HG03159 (cell line): ENCODE results near the gene EDC4.
"Not testable (repeated sequence)": the region's sequence is repeated elsewhere in the genome, so short reads cannot be mapped to it uniquely, and the experiment has no call there.

Source experiments
- ATAC-seq: cut with Tn5 transposase; IDR thresholded peaks from one replicate; pipeline ENCODE4 v1.9.1; 2021; ENCODE audit warnings: mild to moderate bottlenecking, moderate library complexity; ENCODE audit not compliant: unreplicated experiment

Gene EDC4

DNA sequence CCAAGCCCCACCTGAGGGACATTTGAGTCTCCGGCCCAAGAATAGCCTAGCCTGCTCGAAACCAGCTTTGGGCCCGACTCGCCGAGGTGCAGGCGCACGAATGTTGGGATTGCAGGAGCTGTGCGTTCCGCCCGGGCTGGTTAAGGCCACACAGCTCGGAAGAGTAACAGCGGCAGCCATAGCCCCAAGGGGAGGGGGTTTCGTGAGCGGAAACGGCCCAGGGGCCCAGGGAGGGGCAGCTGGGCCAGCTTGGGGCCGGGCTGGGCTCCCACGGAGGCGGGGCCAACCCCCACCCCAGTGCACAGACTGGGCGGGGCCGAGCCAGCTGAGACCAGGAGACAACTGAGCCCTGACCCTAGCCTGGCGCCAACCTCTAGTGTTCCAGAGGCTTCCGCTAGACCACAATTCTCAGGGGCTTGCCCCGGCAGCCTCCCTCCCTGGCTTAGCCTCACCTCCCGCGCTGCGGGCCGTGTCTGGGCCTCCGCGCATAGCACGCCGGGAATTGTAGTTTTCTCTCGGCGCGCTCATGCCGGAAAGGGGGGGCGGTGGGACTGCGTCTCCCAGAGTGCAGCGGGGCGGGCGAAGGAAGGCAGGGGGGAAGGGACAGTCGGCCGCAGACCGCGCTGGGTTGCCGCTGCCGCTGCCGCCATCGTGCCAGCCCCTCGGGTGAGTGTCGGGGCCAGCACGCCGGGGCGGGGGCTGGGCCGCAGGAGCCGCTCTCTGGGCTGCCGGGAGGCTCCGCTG lies 26.4 kb upstream of the EDC4 start, which contains the start of gene NUTF2:
TSS of gene NUTF2 (plus strand) at position 614 of the 744 bp plus-strand sequence. CDS start 18,198 bp downstream, outside the sequence.
- ATAC-seq = peak; percentile 56

DNA sequence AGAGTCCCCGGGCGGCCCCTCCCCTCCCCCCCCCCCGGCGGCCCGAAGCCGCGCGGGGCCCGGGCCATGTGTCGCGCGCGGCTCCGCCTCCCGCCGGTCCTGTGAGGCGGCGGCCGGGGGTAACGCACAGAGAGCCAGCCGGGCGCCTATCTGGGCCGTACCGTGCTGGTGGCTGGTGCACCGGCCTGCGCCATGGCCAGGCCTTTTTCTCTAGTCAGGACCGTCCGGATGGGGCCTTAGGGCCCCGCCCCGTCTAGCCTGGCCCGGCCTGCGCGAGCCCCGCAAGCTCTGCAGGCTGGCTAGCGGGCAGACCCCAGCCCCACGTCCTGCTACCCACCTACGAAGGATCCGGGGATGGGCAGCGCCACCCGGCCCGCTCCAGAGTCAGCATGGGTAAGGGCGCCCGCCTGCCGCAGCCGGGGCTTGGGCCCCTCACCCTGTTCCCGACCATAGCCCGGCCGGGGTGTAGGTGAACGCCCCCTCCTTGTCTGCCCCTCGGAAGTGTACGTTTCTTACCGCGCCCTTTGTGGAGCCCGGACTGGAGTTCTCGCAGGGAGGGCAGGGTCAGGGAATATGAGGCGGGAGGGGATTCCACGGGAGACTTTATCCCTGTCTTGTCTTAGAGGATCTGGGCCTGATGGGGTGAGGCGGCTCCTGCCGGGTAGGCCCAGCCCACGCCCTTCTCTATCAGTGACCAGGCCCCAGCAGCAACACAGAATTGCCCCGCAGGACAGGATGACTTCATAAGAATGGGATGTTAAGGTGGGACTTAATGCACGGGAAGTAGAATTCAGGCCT lies 25.6 kb upstream of the EDC4 start, which contains the start of gene CENPT:
TSS of gene CENPT (minus strand) at position 630 of the 798 bp plus-strand sequence. CDS start 13,834 bp downstream, outside the sequence.
- peak; percentile 44 for ATAC-seq

DNA sequence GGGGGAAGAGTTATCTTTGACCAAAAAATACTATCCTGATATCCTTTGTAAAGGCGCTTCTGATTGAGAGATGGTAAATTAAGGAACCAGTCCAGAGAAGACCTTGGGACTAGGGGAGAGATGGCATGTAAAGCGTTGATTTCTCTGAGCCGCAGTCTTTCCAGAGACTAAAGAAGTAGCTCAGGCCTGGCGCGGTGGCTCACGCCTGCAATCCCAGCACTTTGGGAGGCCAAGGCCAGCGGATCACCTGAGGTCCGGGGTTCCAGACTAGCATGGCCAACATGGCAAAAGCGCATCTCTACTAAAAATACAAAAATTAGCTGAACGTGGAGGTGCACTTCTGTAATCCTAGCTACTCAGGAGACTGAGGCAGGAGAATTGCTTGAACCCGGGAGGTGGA lies 24.7 kb upstream of the EDC4 start:
- ATAC-seq = no peak

DNA sequence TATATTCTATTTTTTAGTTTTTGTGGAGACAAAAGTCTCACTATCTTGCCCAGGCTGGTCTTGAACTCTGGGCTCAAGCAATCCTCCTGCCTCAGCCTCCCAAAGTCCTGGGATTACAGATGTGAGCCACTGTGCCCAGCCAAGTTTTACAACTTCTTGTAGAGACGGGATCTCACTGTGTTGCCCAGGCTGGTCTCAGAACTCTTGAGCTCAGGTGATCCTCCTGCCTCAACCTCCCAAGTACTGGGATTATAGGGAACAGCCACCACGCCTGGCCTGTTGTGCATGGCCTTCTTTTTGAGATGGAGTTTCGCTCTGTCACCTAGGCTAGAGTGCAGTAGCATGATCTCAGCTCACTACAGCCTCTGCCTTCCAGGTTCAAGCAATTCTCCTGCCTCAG lies 19.2 kb upstream of the EDC4 start:
- no peak for ATAC-seq

DNA sequence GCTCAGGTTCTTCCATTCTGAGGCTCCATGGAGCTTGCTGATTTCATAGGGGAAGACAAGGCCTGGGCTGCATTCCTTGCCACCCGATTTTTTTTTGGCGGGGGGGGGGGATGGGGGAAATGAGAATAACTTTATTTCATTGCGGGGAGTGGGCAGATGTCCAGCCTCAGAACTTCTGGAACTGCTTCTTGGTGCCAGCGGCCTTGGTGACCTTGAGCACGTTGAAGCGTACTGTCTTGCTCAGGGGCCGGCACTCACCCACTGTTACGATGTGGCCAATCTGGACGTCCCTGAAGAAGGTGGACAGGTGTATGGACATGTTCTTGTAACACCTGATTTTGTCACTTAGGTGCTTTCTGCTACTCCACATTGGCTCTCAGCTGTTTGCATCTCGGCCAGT lies 17.1 kb upstream of the EDC4 start:
- ATAC-seq = no peak

DNA sequence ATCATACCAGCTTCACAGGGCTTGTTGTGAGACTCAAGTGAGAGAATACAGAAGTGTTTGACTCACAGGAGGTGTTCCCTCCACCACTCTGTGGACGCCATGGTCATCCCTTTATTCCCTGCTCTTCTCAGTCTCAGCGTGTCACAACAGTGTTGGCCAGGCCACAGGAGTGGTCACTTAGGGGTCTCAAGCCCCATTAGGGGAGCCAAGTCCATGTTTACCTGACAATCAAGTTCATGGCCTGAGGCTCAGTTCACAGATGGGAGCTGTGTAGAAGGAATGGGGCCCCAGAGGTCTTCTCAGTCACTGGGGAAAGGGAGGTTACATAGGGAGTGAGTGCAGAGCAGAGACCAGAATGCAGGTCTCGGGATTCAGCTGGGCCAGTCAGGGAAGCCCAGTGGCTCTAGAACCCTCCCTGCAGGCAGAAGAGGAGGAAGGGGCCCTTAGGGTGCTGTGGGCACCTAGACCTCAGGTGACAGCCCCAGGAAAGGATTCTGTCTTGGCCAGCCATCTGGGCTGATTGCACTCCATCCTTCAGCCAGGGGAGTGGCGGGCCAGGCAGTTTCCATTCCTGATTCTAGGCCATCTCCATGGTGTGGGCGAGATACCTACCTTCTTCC lies 15.8 kb upstream of the EDC4 start:
- no peak for ATAC-seq

DNA sequence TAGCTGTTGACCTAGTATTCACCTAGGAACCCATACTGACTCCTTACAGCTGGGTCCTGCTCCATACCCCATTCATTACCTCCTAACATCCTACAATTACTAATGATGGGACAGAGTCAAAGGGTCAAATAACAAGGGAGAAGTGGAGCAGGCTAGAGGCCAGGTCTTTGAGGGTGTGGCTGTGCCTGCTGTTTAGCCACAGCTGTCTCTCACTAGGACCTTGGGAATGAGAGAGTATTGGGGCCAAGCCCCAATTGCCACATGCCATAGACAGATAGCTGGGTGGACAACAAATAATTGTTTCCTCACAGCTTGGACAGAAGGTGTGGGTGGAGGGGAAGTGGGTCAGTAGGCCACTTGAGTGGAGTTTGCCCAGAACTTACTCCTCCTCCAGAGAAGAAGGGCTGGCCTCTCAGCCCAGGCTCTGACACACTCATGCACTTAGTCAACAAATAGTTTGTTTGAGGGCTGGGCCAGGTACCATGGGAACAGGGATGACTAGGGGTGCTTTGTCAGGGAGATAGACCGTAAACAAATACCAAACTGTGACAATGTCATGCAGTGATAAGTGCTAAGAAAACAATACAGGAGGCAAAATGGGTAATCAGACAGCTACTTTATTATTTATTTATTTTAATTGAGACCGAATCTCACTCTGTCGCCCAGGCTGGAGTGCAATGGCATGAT lies 15.2 kb upstream of the EDC4 start:
- no peak for ATAC-seq

DNA sequence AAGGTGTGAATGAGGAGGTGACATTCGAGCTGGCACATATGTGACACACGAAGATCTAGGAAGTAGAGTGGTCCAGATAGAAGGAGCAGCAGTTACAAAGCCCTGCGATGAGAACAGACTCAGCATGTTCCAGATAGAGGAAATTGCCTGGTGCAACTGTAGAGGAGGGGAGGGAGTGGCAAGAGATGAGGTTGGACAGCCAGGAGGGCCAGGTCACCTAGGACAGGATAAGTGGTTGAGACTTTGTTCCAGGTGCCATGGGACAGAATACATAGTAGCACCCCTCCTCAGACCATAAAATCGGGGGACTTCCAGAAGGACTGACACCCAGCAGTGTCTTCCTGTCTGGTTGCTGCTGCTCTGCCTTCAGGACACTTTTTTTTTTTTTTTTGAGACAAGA lies 14.4 kb upstream of the EDC4 start:
- ATAC-seq = no peak

DNA sequence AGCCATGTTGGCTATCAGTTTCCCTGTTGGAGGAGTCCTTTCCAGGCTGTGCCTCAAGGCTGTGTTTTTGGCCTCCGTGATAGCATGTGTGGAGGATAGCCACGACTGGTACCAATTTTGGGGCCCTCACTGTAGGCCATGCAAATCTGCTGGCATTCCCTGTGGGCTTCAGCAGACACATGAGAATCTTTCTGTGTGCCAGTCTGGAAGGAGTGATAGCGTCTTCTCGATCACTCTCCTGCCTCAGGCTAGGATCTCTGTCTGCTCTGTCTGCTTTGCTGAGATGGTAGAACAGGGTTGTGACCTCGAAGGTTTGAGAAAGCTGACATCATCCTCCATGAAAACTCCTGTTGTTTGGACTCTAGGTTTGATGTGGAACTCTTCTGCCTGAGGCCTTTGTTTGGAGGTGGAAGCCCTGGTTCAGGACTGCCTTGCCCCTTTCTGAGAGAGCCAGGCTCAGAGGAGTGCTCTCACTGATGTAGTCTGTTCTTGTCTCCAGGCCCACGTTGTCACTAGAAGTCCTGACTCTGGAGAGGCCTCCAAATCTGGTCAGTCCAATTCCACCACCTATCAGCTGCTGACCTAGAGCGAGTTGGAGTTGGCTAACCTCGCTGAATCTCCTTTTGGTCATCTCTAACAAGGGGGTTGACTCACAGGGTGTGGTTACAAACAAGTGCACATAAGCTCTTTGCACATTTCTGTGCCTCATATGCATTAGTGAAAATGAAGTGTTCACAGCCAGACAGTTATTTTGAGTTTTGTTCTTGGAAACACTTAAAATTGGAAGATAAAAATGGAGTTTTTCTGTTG lies 12.1 kb upstream of the EDC4 start:
- ATAC-seq = no peak

DNA sequence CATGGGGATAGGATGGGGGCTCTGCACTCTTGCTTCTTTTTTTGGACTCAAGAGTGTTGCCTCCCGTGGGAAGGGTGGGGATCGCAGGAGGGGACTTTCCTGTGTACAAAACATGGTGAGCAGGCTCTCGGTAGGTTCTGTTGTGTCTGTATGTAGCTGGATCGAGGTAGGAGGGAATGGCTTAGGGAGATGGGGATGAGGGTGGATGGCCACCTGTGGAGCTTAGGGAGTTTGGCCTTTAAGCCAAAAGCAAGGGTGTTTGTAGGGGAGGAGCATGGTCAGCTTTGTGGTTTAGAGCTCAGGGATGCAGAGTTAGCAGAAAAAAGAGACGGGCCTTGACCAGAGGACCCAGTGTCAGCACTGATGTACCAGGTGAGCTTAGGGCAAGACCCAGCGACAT lies 11.0 kb upstream of the EDC4 start:
- ATAC-seq = no peak

DNA sequence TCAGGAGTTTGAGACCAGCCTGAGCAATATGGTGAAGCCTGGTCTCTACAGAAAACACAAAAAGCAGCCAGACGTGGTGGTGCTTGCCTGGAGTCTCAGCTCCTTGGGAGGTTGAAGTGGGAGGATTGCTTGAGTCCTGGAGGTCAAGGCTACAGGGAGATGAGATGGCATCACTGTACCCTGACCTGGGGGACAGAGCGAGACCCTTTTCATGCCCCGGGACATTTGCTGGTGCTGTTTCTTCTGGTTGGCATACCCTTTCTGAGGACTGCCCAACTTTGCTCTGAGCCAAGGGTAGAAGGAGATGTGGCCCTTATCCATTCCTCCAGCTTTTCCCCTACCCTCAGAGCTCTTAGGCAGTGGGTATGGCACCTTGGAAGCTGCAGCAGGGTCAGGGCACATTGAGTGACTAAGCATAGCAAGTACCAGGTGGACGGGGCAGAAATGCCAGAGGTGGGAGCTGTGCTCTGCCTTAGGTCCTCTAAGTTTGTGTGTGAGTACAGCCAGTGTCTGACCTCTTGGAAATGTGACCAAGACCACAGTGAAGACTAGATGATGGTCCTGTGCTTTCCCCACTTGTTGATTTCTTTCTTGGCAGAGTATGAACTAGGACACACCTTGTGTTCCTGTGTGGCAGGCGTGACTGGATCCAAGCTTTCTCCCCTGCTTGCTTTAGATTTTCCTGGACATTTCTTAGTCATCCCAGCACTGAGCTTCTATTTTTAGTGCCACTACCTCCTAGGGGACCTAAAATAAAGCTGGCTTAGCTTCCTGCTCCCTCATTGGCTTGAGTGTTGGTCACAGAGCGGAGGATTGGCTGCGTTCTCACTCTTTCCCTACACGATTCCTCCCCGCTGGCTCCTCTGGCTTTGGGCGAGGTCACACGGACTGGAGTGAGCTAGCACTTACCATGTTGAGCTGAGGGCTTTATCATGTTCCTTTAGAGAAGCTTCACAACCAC lies 9.9 kb upstream of the EDC4 start:
- no peak for ATAC-seq

DNA sequence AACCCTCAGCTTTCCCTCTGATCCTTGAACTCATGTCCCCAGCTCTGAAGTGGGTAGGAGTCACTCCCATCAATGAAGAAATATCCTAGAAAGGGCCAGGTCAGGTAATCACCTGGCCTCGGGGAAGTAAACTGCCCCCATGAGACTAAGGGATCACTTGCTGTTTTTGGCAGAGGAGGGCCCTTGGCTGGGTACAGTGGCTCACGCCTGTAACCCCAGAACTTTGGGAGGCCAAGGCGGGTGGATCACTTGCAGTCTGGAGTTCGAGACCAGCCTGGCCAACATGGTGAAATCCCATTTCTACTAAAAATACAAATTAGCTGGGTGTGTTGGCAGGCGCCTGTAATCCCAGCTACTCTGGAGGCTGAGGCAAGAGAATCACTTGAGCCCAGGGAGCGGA lies 8.8 kb upstream of the EDC4 start:
- ATAC-seq = not testable (repeated sequence)

DNA sequence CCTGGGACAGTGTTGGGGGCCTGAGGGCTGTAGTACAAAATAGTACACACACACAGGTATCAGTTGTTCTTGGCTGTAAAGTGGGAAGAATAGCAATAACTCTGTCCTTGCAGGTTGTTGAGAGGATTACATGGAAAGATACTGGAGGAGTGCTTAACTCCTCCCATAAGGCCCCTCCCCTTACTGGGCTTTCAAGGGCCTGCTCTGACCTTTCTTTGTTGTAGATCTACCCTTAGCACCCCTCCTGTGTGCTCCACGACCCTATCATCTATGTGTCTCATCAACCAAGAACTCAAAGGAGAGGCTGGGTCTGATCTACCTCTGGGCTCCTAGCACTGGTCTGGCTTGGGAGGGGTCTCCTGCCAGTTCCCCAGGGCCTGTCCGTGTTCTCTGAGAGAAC lies 8.3 kb upstream of the EDC4 start:
- no peak for ATAC-seq

DNA sequence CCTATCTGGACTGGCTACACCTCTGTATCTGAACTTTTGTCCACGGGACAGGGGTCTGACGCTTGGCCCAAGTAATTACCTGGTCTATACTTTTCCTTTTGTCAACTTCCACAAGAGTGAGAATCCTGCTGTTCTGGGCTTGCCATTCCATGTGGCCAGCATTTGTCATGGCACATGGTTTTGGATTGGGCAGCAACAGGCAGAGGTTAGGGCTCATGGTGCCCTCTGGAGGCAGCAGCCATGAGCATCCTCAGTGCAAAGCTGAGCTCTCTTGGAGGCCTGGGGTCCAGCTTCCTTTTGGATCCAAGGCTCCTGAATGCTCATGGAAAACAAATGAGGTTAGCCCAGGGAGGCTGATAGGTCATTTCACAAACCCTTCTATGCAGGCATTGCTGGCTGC lies 7.5 kb upstream of the EDC4 start:
- ATAC-seq = no peak

DNA sequence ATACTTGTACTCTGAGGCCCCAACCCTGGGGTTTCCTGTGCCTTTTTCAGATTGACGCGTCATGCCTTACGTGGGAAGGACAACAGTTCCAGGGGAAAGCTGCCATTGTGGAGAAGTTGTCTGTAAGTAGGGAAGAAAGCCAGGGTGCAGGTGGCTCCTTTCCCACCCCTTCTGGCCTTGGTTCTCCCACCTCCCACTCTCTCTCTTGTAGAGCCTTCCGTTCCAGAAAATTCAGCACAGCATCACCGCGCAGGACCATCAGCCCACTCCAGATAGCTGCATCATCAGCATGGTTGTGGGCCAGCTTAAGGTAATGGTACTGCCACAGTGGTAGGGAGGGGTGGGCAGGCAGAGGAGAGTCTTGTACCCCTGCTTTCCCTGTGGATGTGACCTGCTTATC lies 4.6 kb upstream of the EDC4 start:
- ATAC-seq = no peak

DNA sequence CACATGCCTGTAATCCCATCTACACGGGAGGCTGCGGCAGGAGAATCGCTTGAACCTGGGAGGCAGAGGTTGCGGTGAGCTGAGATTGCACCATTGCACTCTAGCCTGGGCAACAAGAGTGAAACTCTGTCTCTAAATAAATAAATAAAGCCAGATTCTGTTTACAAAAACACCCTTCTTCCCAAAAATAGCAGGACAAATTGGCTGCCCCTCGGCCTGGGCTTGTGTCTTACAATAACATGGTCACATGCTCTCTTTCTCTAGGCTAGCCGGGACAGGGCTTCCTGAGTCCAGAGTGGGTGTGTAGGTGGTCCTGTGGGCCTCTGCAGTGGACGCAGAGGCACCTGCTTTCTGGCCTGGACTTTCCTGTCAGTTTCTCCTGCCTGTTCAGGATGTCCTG lies 3.2 kb upstream of the EDC4 start:
- no peak for ATAC-seq

DNA sequence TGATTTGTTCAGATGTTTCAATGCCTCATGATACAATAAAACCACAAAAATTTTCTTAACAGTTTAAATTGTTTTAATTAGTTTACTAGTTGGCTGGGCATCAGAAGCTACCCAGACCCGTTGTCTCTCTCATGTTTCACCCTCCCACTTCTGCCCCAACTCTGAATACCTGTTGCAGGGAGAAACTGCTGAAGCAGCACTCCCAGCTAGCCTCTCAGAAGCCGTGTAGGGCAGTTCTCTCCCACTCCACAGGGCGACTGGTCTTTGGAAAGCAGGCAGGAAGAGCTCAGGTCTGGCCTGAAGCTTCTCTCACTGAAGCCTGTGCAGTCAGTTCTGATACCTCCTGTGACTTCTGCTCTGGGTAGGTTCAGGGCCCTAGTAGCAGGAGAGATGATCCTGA lies 1.6 kb upstream of the EDC4 start:
- no peak for ATAC-seq

DNA sequence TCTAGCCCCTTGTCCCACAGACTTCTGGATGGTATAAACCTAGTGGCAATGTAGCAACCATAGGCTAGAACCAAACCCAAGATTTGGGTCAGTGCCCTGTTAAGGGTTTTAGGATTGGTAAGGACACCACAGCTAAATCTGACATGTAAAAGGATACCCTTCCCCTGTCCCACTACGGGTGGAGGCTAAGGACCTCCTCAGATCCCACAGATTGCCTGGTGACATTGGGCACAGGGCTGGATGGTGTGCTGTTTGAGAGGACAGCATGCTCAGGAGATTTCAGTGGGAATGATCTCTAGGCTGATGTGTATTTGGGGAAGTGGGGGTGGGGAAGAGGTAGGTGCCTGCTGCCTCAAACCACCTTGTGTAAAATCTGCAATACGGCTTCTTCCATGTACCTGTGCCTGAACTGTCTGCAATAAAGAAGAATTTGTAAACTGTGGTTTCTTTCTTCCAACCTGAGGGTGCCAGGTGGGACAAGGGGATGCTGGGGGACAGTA lies 671 bp upstream of the EDC4 start:
- ATAC-seq = no peak
